Measurements from ENCODE around the gene CDC23. TPM values are rescaled to one million over a fixed set of nuclear protein-coding genes. Genes with fewer than 3 reads are reported as not detected.

The CDC23 gene
- total and polyA plus RNA-seq, 2 of the 8 experiments (the other 6 are each of a cell fraction or from before 2014, with no cell fraction given), result 32.6 to 45.7 TPM

GRCh38 chr5:138210985-138211384, 2.1 kb downstream of the CDC23 start:
- Histone ChIP-seq H3K4me1 (replicated peaks in 1 of 4; ENCODE audit: control insufficient read depth in 3 of 4, insufficient read depth in 4 of 4, low read length in 3 of 4) (peaks cover 0 to 4% (median 0%) of the 10 kb centered on the region in 4 experiments; a peak in 1 of 7 replicates), H3K4me3 (ENCODE audit: extremely low read depth in 1 of 4, insufficient read depth in 2 of 4, low read depth in 3 of 4, low read length in 4 of 4) (no peak overlapping the region), H2BK12ac (ENCODE audit: low read depth, low read length) (no peak overlapping the region), H3K23me2 (ENCODE audit: low read depth, low read length) (peaks cover 4% of the 10 kb centered on the region; the same call in 1 of the 2 replicates), H3K18ac (ENCODE audit: extremely low read depth, low read length) (no peak overlapping the region), H3K56ac (replicated peaks; ENCODE audit: insufficient read length, low read depth, low read length) (no peak overlapping the region), H3K27me3 (replicated peaks in 1 of 4; ENCODE audit: control insufficient read depth in 3 of 4, extremely low read depth in 1 of 4, insufficient read depth in 3 of 4, low read length in 3 of 4) (no peaks in the 10 kb centered on the region), H3K79me1 (ENCODE audit: low read depth, low read length) (peaks cover 7% of the 10 kb centered on the region; the same call in 1 of the 2 replicates), H3K36me3 (ENCODE audit: control insufficient read depth in 2 of 4, insufficient read depth in 4 of 4, low read length in 3 of 4) (peaks cover 0 to 10% (median under 1%) of the 10 kb centered on the region in 4 experiments; a peak in 1 of 8 replicates), H3K14ac (ENCODE audit: insufficient read length) (no peak overlapping the region), H3K9me3 (ENCODE audit: insufficient read depth in 2 of 2, low read depth in 1 of 2, low read length in 1 of 2) (no peaks in the 10 kb centered on the region), H4K20me1 (replicated peaks in 1 of 2; ENCODE audit: control insufficient read depth in 1 of 2, insufficient read depth in 2 of 2, low read length in 2 of 2) (no peaks in the 10 kb centered on the region), H2AFZ (ENCODE audit: low read length) (no peak overlapping the region), H4K91ac (replicated peaks; ENCODE audit: insufficient read length, low read length) (no peak overlapping the region), H2BK20ac (ENCODE audit: low read length) (no peak overlapping the region), H3K4ac (replicated peaks; ENCODE audit: insufficient read length, low read depth, low read length) (no peak overlapping the region), H2BK15ac (ENCODE audit: low read length) (no peak overlapping the region), H3K23ac (ENCODE audit: insufficient read length) (no peak overlapping the region), H3K9ac (replicated peaks in 1 of 4; ENCODE audit: extremely low read depth in 1 of 4, low read depth in 3 of 4, low read length in 3 of 4) (no peak overlapping the region), H2BK5ac (ENCODE audit: low read depth, low read length) (no peak overlapping the region), H2BK120ac (replicated peaks; ENCODE audit: low read depth, low read length) (no peak overlapping the region), H3K79me2 (ENCODE audit: control insufficient read depth in 1 of 2, insufficient read depth in 2 of 2, low read length in 2 of 2) (peaks cover 3 to 53% of the 10 kb centered on the region in 2 experiments), H4K8ac (ENCODE audit: extremely low read depth, insufficient read depth, low read length) (no peak overlapping the region), H3K27ac (ENCODE audit: low read depth, low read length) (no peak overlapping the region), H2AK5ac (ENCODE audit: low read depth, low read length) (no peak overlapping the region), H4K5ac (ENCODE audit: insufficient read length, low read depth, low read length) (no peak overlapping the region), H3K4me2 (ENCODE audit: insufficient read depth in 1 of 2, low read depth in 2 of 2, low read length in 2 of 2) (no peak overlapping the region)
- no peak for DNase-seq (ENCODE audit: low read depth in 1 of 2, low spot score in 2 of 2)
- no peak for FAIRE-seq
- TF ChIP-seq HDAC2 (IDR thresholded peaks at IDR 0.05; ENCODE audit: borderline replicate concordance in 1 of 2, low read depth in 2 of 2, low read length in 2 of 2) (no peak), TAF1 (IDR thresholded peaks at IDR 0.05; ENCODE audit: low read depth, low read length) (no peak), NRF1 (IDR thresholded peaks at IDR 0.05; ENCODE audit: low read depth, low read length) (no peak), TEAD4 (IDR thresholded peaks at IDR 0.05; ENCODE audit: low read depth, low read length) (no peak), RAD21 (IDR thresholded peaks at IDR 0.05 in 1 of 2, conservative IDR thresholded peaks at IDR 0.05 in 1 of 2; ENCODE audit: low read depth in 2 of 2, low read length in 2 of 2) (no peak), TAF7 (optimal IDR thresholded peaks at IDR 0.05; ENCODE audit: borderline replicate concordance, low read depth, low read length) (no peak), KDM1A (IDR thresholded peaks at IDR 0.05; ENCODE audit: borderline replicate concordance, low read length) (no peak), RXRA (IDR thresholded peaks at IDR 0.05; ENCODE audit: insufficient read depth, low read depth, low read length) (no peak)
- POLR2A ChIA-PET (ENCODE audit: partially characterized antibody), result interaction anchor here (1.7 to 3.6 kb wide), 2 partner anchors 13 to 127 kb away, joined by 3 to 30 read pairs; partner anchors contain the start of gene FAM53C
- CTCF ChIA-PET (ENCODE audit: partially characterized antibody), result interaction anchor here (1.4 kb wide), 1 partner anchor 141 kb away, joined by 6 read pairs; the partner anchor contains the start of gene KDM3B
- WGBS, 2 experiments (ENCODE audit: extremely low coverage in 1 of 2, insufficient coverage in 1 of 2, insufficient read length in 1 of 2, insufficient replicate concordance in 2 of 2, low coverage in 1 of 2, low lambda C conversion rate in 2 of 2, missing lambda C conversion rate in 1 of 2), result 90% methylated on average over 3 of the region's 3 CpGs; no CpG with 5 or more reads in 1 of the 2 experiments
